ENCODE measurements around the gene C8B. TPM values are rescaled to one million over a fixed set of nuclear protein-coding genes. Genes with fewer than 3 reads are reported as not detected.

C8B gene
- total and polyA plus RNA-seq, 9 donors: 0.25 to 0.40 TPM; not detected in 7

DNA sequence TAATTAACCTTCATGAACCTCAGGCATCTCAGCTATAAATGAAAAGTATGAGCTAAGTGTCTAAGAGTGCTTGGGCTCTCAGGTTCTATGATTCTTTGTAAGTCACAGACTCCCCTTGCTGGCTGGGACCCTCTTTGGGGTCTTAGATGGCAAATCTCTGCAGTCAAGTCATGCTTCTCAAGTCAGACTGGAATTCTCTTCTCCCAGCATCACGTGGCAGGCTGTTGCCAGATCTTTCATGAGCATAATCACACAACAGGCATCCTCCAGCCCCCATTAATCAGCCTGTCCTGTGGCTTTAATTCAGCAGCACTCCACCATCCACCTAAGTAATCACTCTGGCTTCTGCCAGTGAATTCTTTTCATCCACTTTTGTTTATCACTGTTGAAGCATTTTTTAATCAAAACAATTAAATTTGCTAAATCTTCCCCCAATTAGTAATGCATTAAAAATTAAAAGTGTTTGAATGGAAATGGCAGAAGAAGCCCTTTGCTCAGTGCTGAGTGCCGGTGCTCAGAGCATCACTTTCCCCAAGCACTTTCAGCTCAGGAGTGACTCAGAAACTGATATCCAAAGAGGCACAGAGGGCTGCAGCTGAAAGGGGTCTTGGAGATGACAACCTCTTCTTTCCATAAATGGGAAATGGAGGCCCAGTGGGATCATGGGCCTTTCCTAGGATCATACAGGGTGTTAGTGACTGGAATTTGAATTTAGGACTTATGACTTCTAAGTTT is 61.0 kb downstream of the C8B start:
- no peaks in the 10 kb centered on the region for H3K4me1 ChIP-seq (ENCODE audit: control insufficient read depth, insufficient read depth, low read length)
- WGBS (ENCODE audit: insufficient coverage): 17% methylated on average over 1 of the region's 2 CpGs
- H3K36me3 ChIP-seq (ENCODE audit: control insufficient read depth, insufficient read depth, low read length): no peaks in the 10 kb centered on the region
- H3K4me3 ChIP-seq (ENCODE audit: low read length): no peak overlapping the region
- no peaks in the 10 kb centered on the region for H3K9me3 ChIP-seq (replicated peaks; ENCODE audit: control insufficient read depth, low read depth, low read length)
- H3K27me3 ChIP-seq (ENCODE audit: control insufficient read depth, insufficient read depth, low read length): no peaks in the 10 kb centered on the region
- no peak for DNase-seq
- no peak overlapping the region for H3K27ac ChIP-seq (ENCODE audit: low read length)

DNA sequence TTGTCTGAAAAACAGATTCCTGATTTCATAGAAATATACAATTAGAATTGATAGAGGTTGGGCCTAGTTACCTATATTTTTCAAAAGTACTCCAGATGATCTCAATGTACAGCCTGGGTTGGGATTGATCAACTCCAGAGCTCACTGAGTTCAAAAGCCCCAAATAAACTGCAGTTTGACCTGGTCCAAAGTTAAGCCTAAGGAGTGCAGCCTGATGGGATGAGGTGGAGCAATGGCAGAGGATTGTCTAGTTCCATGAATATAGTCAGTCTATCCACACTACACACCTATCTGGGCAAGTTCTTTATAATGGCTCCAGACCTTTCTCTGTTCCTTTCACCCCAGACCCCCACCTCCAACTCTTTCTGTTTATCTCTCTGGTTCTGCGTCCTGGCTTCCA is 62.0 kb downstream of the C8B start:
- 86% methylated on average over 1 of the region's 1 CpG for WGBS (ENCODE audit: insufficient coverage)
- no peaks in the 10 kb centered on the region for H3K9me3 ChIP-seq (replicated peaks; ENCODE audit: control insufficient read depth, low read depth, low read length)
- H3K4me3 ChIP-seq (ENCODE audit: low read length): no peak overlapping the region

DNA sequence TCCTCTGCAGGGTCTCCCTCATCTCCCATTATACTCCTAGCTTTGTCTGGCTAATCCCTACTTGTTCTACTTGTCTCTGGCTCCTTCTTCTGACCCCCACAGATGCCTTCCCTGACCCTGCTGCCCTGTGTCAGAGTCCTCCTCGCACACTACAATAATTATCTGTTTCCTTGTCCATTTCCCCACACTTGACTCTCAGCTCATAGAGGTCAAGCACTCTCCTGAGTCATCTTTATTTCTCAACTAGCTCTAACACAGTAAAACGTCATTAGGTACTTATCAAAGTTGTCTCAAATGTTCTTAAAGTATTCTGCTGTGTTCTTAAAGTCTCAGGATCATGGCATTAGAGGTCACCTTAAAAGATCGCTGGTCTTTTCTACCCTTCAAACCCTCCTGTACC is 64.1 kb downstream of the C8B start:
- DNase-seq: no peak
- Histone ChIP-seq H3K27ac (ENCODE audit: low read length) (no peak overlapping the region), H3K9me3 (replicated peaks; ENCODE audit: control insufficient read depth, low read depth, low read length) (no peaks in the 10 kb centered on the region), H3K4me3 (ENCODE audit: low read length) (no peak overlapping the region), H3K36me3 (ENCODE audit: control insufficient read depth, insufficient read depth, low read length) (no peaks in the 10 kb centered on the region), H3K27me3 (ENCODE audit: control insufficient read depth, insufficient read depth, low read length) (no peaks in the 10 kb centered on the region), H3K4me1 (ENCODE audit: control insufficient read depth, insufficient read depth, low read length) (no peaks in the 10 kb centered on the region)
- 56% methylated on average over 2 of the region's 3 CpGs for WGBS (ENCODE audit: insufficient coverage)

More for the DNA sequence above, 62.0 kb downstream of the C8B start:
- no peak for DNase-seq
- H3K27me3 ChIP-seq (ENCODE audit: control insufficient read depth, insufficient read depth, low read length): no peaks in the 10 kb centered on the region
- H3K36me3 ChIP-seq (ENCODE audit: control insufficient read depth, insufficient read depth, low read length): no peaks in the 10 kb centered on the region
- H3K4me1 ChIP-seq (ENCODE audit: control insufficient read depth, insufficient read depth, low read length): no peaks in the 10 kb centered on the region
- H3K27ac ChIP-seq (ENCODE audit: low read length): no peak overlapping the region

DNA sequence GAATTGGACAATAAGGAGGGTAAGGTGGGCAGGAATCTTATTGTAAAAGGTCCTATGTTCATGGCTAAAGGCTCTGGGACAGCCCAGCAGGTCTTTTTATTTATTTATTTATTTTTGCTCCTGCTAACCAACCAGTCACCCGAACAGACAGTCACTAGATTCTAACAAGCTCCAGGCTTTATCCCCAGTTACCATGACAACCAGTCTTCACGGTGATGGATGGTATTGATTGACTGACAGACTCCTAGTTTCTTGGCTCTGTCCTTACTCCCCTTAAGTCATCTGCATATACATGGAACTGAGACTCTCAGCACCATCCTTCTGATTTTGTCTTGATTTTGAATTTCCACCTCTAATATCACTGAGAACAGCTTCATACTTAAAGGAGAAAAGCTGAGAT is 66.9 kb downstream of the C8B start:
- H3K27ac ChIP-seq (ENCODE audit: low read length): no peak overlapping the region
- no peak for DNase-seq
- no peaks in the 10 kb centered on the region for H3K9me3 ChIP-seq (replicated peaks; ENCODE audit: control insufficient read depth, low read depth, low read length)
- H3K27me3 ChIP-seq (ENCODE audit: control insufficient read depth, insufficient read depth, low read length): no peaks in the 10 kb centered on the region
- no CpG with 5 or more reads among the region's 2 CpGs for WGBS (ENCODE audit: insufficient coverage)
- no peaks in the 10 kb centered on the region for H3K36me3 ChIP-seq (ENCODE audit: control insufficient read depth, insufficient read depth, low read length)
- H3K4me3 ChIP-seq (ENCODE audit: low read length): no peak overlapping the region
- H3K4me1 ChIP-seq (ENCODE audit: control insufficient read depth, insufficient read depth, low read length): no peaks in the 10 kb centered on the region

- WGBS (ENCODE audit: insufficient coverage): 72% methylated on average over 2 of the region's 2 CpGs
- no peaks in the 10 kb centered on the region for H3K36me3 ChIP-seq (ENCODE audit: control insufficient read depth, insufficient read depth, low read length)
These were observed 67.8 kb downstream of the C8B start for GRCh38 chr1:56898005-56898373.

DNA sequence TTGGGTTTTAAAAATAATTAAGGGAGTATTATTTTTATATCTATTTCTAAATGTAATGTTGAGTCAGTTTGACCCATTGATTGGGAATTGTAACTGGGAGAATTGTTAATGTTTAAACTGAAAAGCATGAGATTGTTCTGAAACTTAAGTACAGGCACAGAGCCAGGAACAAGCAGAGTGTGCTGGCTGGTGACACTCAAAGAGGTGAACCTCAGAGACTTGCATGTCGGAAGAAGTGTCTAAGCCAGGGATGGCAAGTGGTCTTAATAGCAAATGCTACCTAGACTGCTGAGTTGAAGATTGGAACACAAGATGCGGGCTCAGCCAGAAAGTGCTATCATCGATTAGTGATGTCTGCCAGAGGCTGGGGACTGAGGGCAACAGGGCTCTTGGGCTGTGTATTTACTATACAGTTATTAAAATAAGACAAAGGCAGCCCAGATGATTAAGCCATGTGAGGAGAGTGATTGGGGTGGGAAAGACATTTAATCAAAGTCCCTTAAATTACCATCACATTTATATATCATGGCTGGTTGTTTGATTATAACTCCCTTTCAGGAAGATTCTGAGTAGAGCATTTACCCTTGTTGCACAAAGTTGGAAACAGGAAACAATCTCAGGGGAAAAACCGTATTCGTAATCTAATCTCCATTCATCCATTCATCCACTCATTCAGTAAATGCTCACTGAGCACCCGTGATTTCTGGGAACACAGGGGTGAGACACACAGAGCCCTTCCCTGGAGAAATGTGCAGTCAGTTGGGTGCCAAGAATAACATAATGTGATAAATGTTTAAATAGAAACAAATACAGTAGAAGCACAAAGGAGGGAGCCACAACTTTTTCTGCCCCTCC is 68.4 kb downstream of the C8B start:
- H3K4me1 ChIP-seq (ENCODE audit: control insufficient read depth, insufficient read depth, low read length): no peaks in the 10 kb centered on the region
- peak; percentile 31 for DNase-seq
- H3K4me3 ChIP-seq (ENCODE audit: low read length): no peak overlapping the region
- 83% methylated on average over 2 of the region's 6 CpGs for WGBS (ENCODE audit: insufficient coverage)
- no peak overlapping the region for H3K27ac ChIP-seq (ENCODE audit: low read length)
- no peaks in the 10 kb centered on the region for H3K27me3 ChIP-seq (ENCODE audit: control insufficient read depth, insufficient read depth, low read length)
- H3K36me3 ChIP-seq (ENCODE audit: control insufficient read depth, insufficient read depth, low read length): no peaks in the 10 kb centered on the region
- no peaks in the 10 kb centered on the region for H3K9me3 ChIP-seq (replicated peaks; ENCODE audit: control insufficient read depth, low read depth, low read length)

More at GRCh38 chr1:56898005-56898373, 67.8 kb downstream of the C8B start:
- DNase-seq: no peak
- H3K27ac ChIP-seq (ENCODE audit: low read length): no peak overlapping the region
- no peaks in the 10 kb centered on the region for H3K9me3 ChIP-seq (replicated peaks; ENCODE audit: control insufficient read depth, low read depth, low read length)
- H3K4me3 ChIP-seq (ENCODE audit: low read length): no peak overlapping the region
- no peaks in the 10 kb centered on the region for H3K4me1 ChIP-seq (ENCODE audit: control insufficient read depth, insufficient read depth, low read length)
- no peaks in the 10 kb centered on the region for H3K27me3 ChIP-seq (ENCODE audit: control insufficient read depth, insufficient read depth, low read length)

DNA sequence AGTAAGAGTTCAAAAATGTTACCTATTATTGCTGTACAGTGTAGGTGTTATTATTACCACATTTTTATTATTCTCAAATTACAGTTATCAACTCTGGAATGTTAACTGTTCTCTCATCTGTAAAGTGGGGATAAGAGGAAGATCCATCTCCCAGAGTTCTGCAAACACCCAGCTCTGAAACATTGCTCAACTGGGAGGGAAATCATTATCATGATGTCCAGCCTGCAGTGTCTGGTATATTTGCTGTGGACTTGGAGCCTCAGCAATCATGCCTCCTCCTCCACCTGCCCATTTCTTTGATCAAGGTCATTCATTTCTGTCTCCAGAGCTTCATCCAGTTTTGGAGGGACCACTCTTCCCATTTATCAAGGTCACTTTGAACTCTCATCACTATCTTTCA is 71.8 kb downstream of the C8B start:
- DNase-seq: no peak

GRCh38 chr1:56890229-56890628 is 75.6 kb downstream of the C8B start:
- Histone ChIP-seq H3K36me3 (ENCODE audit: control insufficient read depth, insufficient read depth, low read length) (no peaks in the 10 kb centered on the region), H3K4me3 (ENCODE audit: low read length) (no peak overlapping the region), H3K27me3 (ENCODE audit: control insufficient read depth, insufficient read depth, low read length) (peaks cover 2% of the 10 kb centered on the region), H3K9me3 (replicated peaks; ENCODE audit: control insufficient read depth, low read depth, low read length) (no peaks in the 10 kb centered on the region), H3K27ac (ENCODE audit: low read length) (no peak overlapping the region), H3K4me1 (ENCODE audit: control insufficient read depth, insufficient read depth, low read length) (no peaks in the 10 kb centered on the region)
- no peak for DNase-seq
- 81% methylated on average over 1 of the region's 3 CpGs for WGBS (ENCODE audit: insufficient coverage)

More for the DNA sequence above, 71.8 kb downstream of the C8B start:
- H3K36me3 ChIP-seq (ENCODE audit: control insufficient read depth, insufficient read depth, low read length): no peaks in the 10 kb centered on the region
- no peak overlapping the region for H3K27ac ChIP-seq (ENCODE audit: low read length)
- H3K4me3 ChIP-seq (ENCODE audit: low read length): no peak overlapping the region
- no peaks in the 10 kb centered on the region for H3K27me3 ChIP-seq (ENCODE audit: control insufficient read depth, insufficient read depth, low read length)
- no peaks in the 10 kb centered on the region for H3K9me3 ChIP-seq (replicated peaks; ENCODE audit: control insufficient read depth, low read depth, low read length)
- H3K4me1 ChIP-seq (ENCODE audit: control insufficient read depth, insufficient read depth, low read length): no peaks in the 10 kb centered on the region

GRCh38 chr1:56881417-56881816 is 84.4 kb downstream of the C8B start:
- Histone ChIP-seq H3K4me3 (ENCODE audit: low read length) (no peak overlapping the region), H3K27ac (ENCODE audit: low read length) (no peak overlapping the region), H3K36me3 (ENCODE audit: control insufficient read depth, insufficient read depth, low read length) (no peaks in the 10 kb centered on the region), H3K9me3 (replicated peaks; ENCODE audit: control insufficient read depth, low read depth, low read length) (no peaks in the 10 kb centered on the region), H3K27me3 (ENCODE audit: control insufficient read depth, insufficient read depth, low read length) (no peaks in the 10 kb centered on the region), H3K4me1 (ENCODE audit: control insufficient read depth, insufficient read depth, low read length) (no peaks in the 10 kb centered on the region)
- 97% methylated on average over 5 of the region's 6 CpGs for WGBS (ENCODE audit: insufficient coverage)
- no peak for DNase-seq

GRCh38 chr1:56880774-56881173 is 85.0 kb downstream of the C8B start:
- Histone ChIP-seq H3K36me3 (ENCODE audit: control insufficient read depth, insufficient read depth, low read length) (no peaks in the 10 kb centered on the region), H3K27me3 (ENCODE audit: control insufficient read depth, insufficient read depth, low read length) (no peaks in the 10 kb centered on the region), H3K4me1 (ENCODE audit: control insufficient read depth, insufficient read depth, low read length) (no peaks in the 10 kb centered on the region), H3K4me3 (ENCODE audit: low read length) (no peak overlapping the region), H3K27ac (ENCODE audit: low read length) (no peak overlapping the region), H3K9me3 (replicated peaks; ENCODE audit: control insufficient read depth, low read depth, low read length) (no peaks in the 10 kb centered on the region)
- no CpG with 5 or more reads among the region's 1 CpG for WGBS (ENCODE audit: insufficient coverage)
- DNase-seq: no peak

Data from muscle of leg (tissue), 11 donors.